ENCODE measurements around the gene KCNJ16. TPM values are rescaled to one million over a fixed set of nuclear protein-coding genes. Genes with fewer than 3 reads are reported as not detected.

Gene KCNJ16
- total and polyA plus RNA-seq, 2 of the 13 experiments (the other 11 are each of a cell fraction or from before 2014, with no cell fraction given): not detected

DNA sequence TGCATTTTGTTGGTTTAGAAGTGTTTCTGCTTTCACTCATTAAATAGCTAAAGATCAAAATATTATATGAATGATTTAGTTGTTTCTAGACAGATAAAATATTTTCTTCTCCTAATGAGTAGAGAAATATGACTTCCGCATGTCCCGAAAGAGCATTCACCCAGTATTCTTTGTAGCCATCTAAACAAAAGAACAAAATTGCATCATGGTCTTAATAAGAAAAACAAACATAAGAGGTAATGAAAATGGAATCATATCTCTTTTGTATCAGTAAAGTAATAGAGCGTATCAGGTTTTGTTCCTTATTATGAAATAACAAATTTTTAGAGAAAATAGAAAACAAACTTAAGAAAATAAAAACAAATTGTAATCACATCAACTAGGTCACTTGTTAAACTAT is 78.2 kb downstream of the KCNJ16 start:
- Histone ChIP-seq H2AFZ (ENCODE audit: low read length) (no peak overlapping the region), H3K4me3 (replicated peaks in 1 of 3; ENCODE audit: insufficient read depth in 1 of 3, low read depth in 2 of 3, low read length in 3 of 3) (no peak overlapping the region), H4K20me1 (ENCODE audit: insufficient read depth, low read length) (no peaks in the 10 kb centered on the region), H3K79me2 (ENCODE audit: insufficient read depth, low read length) (no peaks in the 10 kb centered on the region), H3K27me3 (ENCODE audit: control insufficient read depth in 1 of 2, insufficient read depth in 2 of 2, low read length in 2 of 2) (no peaks in the 10 kb centered on the region), H3K36me3 (replicated peaks in 1 of 2; ENCODE audit: control insufficient read depth in 1 of 2, insufficient read depth in 2 of 2, low read length in 2 of 2) (no peaks in the 10 kb centered on the region), H3K9ac (ENCODE audit: insufficient read depth, low read depth, low read length) (no peak overlapping the region), H3K4me1 (ENCODE audit: insufficient read depth, low read length) (no peaks in the 10 kb centered on the region), H3K27ac (ENCODE audit: extremely low read length, insufficient read depth, low read length) (no peak overlapping the region), H3K4me2 (ENCODE audit: low read depth, low read length) (no peak overlapping the region), H3K9me3 (ENCODE audit: low read length) (no peaks in the 10 kb centered on the region; the same call in 1 of the 2 replicates)
- no TSS peak for BruUV-seq (replicated peaks)
- 63% methylated on average over 3 of the region's 3 CpGs for WGBS (ENCODE audit: low lambda C conversion rate)
- POLR2A ChIA-PET: no interaction called here
- FAIRE-seq (no peak), DNase-seq (ENCODE audit: low spot score) (no peak), ATAC-seq (no peak)
- intact Hi-C loops (cut with micrococcal nuclease; ENCODE audit: unreplicated experiment): no loop called here
- TF ChIP-seq ZNF567 (CRISPR knock-in tag; IDR thresholded peaks at IDR 0.05; ENCODE audit: borderline replicate concordance) (no peak), U2AF1 (optimal IDR thresholded peaks at IDR 0.05; ENCODE audit: low read depth, low read length) (no peak), KAT7 (CRISPR knock-in tag; IDR thresholded peaks at IDR 0.05; ENCODE audit: borderline replicate concordance) (no peak), HIVEP1 (CRISPR knock-in tag; IDR thresholded peaks at IDR 0.05) (no peak), NCOA5 (CRISPR knock-in tag; IDR thresholded peaks at IDR 0.05) (no peak)
- TF ChIP-seq, protein P1, sequence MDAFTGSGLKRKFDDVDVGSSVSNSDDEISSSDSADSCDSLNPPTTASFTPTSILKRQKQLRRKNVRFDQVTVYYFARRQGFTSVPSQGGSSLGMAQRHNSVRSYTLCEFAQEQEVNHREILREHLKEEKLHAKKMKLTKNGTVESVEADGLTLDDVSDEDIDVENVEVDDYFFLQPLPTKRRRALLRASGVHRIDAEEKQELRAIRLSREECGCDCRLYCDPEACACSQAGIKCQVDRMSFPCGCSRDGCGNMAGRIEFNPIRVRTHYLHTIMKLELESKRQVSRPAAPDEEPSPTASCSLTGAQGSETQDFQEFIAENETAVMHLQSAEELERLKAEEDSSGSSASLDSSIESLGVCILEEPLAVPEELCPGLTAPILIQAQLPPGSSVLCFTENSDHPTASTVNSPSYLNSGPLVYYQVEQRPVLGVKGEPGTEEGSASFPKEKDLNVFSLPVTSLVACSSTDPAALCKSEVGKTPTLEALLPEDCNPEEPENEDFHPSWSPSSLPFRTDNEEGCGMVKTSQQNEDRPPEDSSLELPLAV (CRISPR knock-in tag; conservative IDR thresholded peaks at IDR 0.05; ENCODE audit: low read depth): no peak
- TF ChIP-seq, protein P2, sequence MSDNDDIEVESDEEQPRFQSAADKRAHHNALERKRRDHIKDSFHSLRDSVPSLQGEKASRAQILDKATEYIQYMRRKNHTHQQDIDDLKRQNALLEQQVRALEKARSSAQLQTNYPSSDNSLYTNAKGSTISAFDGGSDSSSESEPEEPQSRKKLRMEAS (IDR thresholded peaks at IDR 0.05): no peak
- TF ChIP-seq, protein P3, sequence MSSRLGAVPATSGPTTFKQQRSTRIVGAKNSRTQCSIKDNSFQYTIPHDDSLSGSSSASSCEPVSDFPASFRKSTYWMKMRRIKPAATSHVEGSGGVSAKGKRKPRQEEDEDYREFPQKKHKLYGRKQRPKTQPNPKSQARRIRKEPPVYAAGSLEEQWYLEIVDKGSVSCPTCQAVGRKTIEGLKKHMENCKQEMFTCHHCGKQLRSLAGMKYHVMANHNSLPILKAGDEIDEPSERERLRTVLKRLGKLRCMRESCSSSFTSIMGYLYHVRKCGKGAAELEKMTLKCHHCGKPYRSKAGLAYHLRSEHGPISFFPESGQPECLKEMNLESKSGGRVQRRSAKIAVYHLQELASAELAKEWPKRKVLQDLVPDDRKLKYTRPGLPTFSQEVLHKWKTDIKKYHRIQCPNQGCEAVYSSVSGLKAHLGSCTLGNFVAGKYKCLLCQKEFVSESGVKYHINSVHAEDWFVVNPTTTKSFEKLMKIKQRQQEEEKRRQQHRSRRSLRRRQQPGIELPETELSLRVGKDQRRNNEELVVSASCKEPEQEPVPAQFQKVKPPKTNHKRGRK (CRISPR knock-in tag; IDR thresholded peaks at IDR 0.05): no peak
- CTCF ChIA-PET (ENCODE audit: low intra/inter-chr PET ratio, low total read pairs): no interaction called here
- in situ Hi-C loops (cut with HindIII; ENCODE audit: extremely low pct_ligation_motif_present, low pct_unique_long_range_greater_than_20kb): no loop called here

Measured in HepG2 (cell line).